IMR-90 (cell line): ENCODE data around the gene NAA38. TPM values are rescaled to one million over a fixed set of nuclear protein-coding genes. Genes with fewer than 3 reads are reported as not detected.

Experiments
- ATAC-seq: fragments of 200-7000 bp; cut with Tn5 transposase; 2 replicates; pipeline ENCODE4 v1.9.1; 2020; ENCODE audit warnings: low read depth, mild to moderate bottlenecking, moderate library complexity
- BruUV-seq: library from RNA; stranded (reverse); fragments of 400-500 nt; replicated peaks from 2 replicates; lab custom pipeline; 2021; lab: Mats Ljungman, UMichigan
- CTCF ChIA-PET: fragments of 300-600 bp; formaldehyde crosslinking; extraction: SDS; loops from one replicate; lab custom pipeline; 2021; ENCODE audit warnings: antibody characterized with exemption; lab: Yijun Ruan, JAX
- POLR2A ChIA-PET: fragments of 300-600 bp; sonication (Branson Sonifier 250); formaldehyde crosslinking; loops from one replicate; lab custom pipeline; 2022; ENCODE audit warnings: antibody characterized with exemption; ENCODE audit not compliant: unreplicated experiment; lab: Charles Lee
- DNase-seq: peaks from one replicate; pipeline ENCODE4 v3.0.0; 2013
- H2AFZ ChIP-seq: replicated peaks from 2 replicates; pipeline ENCODE3; 2013; ENCODE audit warnings: low read length, mild to moderate bottlenecking; ENCODE audit not compliant: poor library complexity
- H2AK5ac ChIP-seq: 2 replicates; pipeline ENCODE4 v1.6.1; 2013; ENCODE audit warnings: low read depth, low read length, inconsistent platforms
- H2AK9ac ChIP-seq: replicated peaks from 2 replicates; pipeline ENCODE3; 2013; ENCODE audit warnings: mild to moderate bottlenecking, low read depth, low read length, moderate library complexity; ENCODE audit not compliant: poor library complexity
- H2BK120ac ChIP-seq: 2 replicates; pipeline ENCODE4 v1.6.1; 2013; ENCODE audit warnings: low read depth, low read length, inconsistent platforms
- H2BK15ac ChIP-seq: 3 replicates; pipeline ENCODE4 v1.6.1; 2013; ENCODE audit warnings: low read depth, low read length, inconsistent platforms
- H2BK20ac ChIP-seq: 2 replicates; pipeline ENCODE4 v1.6.1; 2013; ENCODE audit warnings: low read depth, mild to moderate bottlenecking, inconsistent platforms, low read length, moderate library complexity
- H2BK5ac ChIP-seq: 2 replicates; pipeline ENCODE4 v1.6.1; 2013; ENCODE audit warnings: mild to moderate bottlenecking, low read depth, low read length, inconsistent platforms; ENCODE audit not compliant: poor library complexity, severe bottlenecking
- H3K14ac ChIP-seq: replicated peaks from 2 replicates; pipeline ENCODE4 v1.6.1; 2013; ENCODE audit warnings: low read depth, low read length, inconsistent platforms
- H3K18ac ChIP-seq: 2 replicates; pipeline ENCODE4 v1.6.1; 2013; ENCODE audit warnings: low read depth, low read length, control low read depth
- H3K23ac ChIP-seq: 2 replicates; pipeline ENCODE4 v1.6.1; 2013; ENCODE audit warnings: low read depth, low read length, inconsistent platforms
- H3K27ac ChIP-seq: 2 replicates; pipeline ENCODE4 v1.5.1; 2013; ENCODE audit warnings: mild to moderate bottlenecking, control low read depth, low read length; ENCODE audit not compliant: insufficient read depth
- H3K27me3 ChIP-seq: 2 replicates; pipeline ENCODE4 v1.6.1; 2013; ENCODE audit warnings: low read length; ENCODE audit not compliant: control insufficient read depth, insufficient read depth
- H3K36me3 ChIP-seq: 2 replicates; pipeline ENCODE4 v1.6.1; 2013; ENCODE audit warnings: low read length, mixed read lengths; ENCODE audit not compliant: control insufficient read depth, insufficient read depth
- H3K4ac ChIP-seq: 2 replicates; pipeline ENCODE4 v1.6.1; 2013; ENCODE audit warnings: low read depth, low read length, inconsistent platforms
- H3K4me1 ChIP-seq: 2 replicates; pipeline ENCODE4 v1.6.1; 2013; ENCODE audit warnings: low read length, mixed read lengths; ENCODE audit not compliant: control insufficient read depth, insufficient read depth
- H3K4me2 ChIP-seq: 2 replicates; pipeline ENCODE4 v1.6.1; 2013; ENCODE audit warnings: low read depth, mild to moderate bottlenecking, control low read depth, low read length, moderate library complexity
- H3K4me3 ChIP-seq: 2 replicates; pipeline ENCODE4 v1.5.1; 2013; ENCODE audit warnings: low read depth, mild to moderate bottlenecking, control low read depth, low read length, moderate library complexity; ENCODE audit not compliant: insufficient read depth
- H3K56ac ChIP-seq: 2 replicates; pipeline ENCODE4 v1.6.1; 2013; ENCODE audit warnings: low read length, inconsistent platforms; ENCODE audit not compliant: insufficient read depth; ENCODE audit errors: extremely low read depth
- H3K79me1 ChIP-seq, 2 experiments: 2 replicates each; pipeline ENCODE4 v1.6.1; 2013; ENCODE audit warnings: low read length in 2 of 2, inconsistent platforms in 1 of 2, low read depth in 1 of 2
- H3K9ac ChIP-seq: 2 replicates; pipeline ENCODE4 v1.6.1; 2013; ENCODE audit warnings: low read depth, low read length, control low read depth
- H3K9me1 ChIP-seq: 2 replicates; pipeline ENCODE4 v1.6.1; 2013; ENCODE audit warnings: low read length, inconsistent platforms; ENCODE audit not compliant: insufficient read depth
- H3K9me3 ChIP-seq: 2 replicates; pipeline ENCODE4 v1.6.1; 2013; ENCODE audit warnings: low read length; ENCODE audit not compliant: control insufficient read depth, insufficient read depth
- H4K20me1 ChIP-seq: 2 replicates; pipeline ENCODE4 v1.6.1; 2013; ENCODE audit warnings: low read length, inconsistent platforms; ENCODE audit not compliant: insufficient read depth
- H4K5ac ChIP-seq: 2 replicates; pipeline ENCODE4 v1.6.1; 2013; ENCODE audit warnings: mild to moderate bottlenecking, low read depth, low read length, control low read depth
- H4K8ac ChIP-seq, 2 experiments: 2 replicates each; pipeline ENCODE4 v1.6.1; 2013; ENCODE audit warnings: low read depth in 2 of 2, low read length in 2 of 2, control low read depth in 1 of 2, inconsistent platforms in 1 of 2
- H4K91ac ChIP-seq: 2 replicates; pipeline ENCODE4 v1.6.1; 2013; ENCODE audit warnings: low read depth, low read length, inconsistent platforms; ENCODE audit not compliant: insufficient read depth
- CHD1 ChIP-seq: IDR thresholded peaks from 2 replicates; pipeline ENCODE4 v1.6.1; 2012; ENCODE audit warnings: low read depth, low read length, improper control_type of control experiment
- POLR2A ChIP-seq: IDR thresholded peaks from 2 replicates; pipeline ENCODE4 v1.6.1; 2012; ENCODE audit warnings: mild to moderate bottlenecking, low read depth, low read length
- RAD21 ChIP-seq: IDR thresholded peaks from 2 replicates; pipeline ENCODE4 v1.6.1; 2012; ENCODE audit warnings: low read length, improper control_type of control experiment
- SMC3 ChIP-seq: fragments of 150-350 bp; IDR thresholded peaks from 2 replicates; pipeline ENCODE4 v1.6.1; 2016; ENCODE audit warnings: low read depth, mild to moderate bottlenecking, antibody characterized with exemption, low read length, moderate library complexity
- WGBS, 2 experiments: methylation state at CpG; one replicate each; pipeline versions ENCODE4 v1.1.5 to v1.1.7; 2013; ENCODE audit warnings: missing lambda C conversion rate in 2 of 2; ENCODE audit not compliant: insufficient read length in 1 of 2; ENCODE audit errors: extremely low coverage in 2 of 2; 5-methylcytosine and 5-hydroxymethylcytosine counted together
- dilution Hi-C: fragments of 300-500 bp; cut with HindIII; formaldehyde crosslinking; loops from one replicate; pipeline ENCODE4 v1.14.3; 2018; ENCODE audit warnings: low sequenced_read_pairs; ENCODE audit not compliant: unreplicated experiment
- in situ Hi-C: fragments of 300-500 bp; cut with MboI; formaldehyde crosslinking; loops from 3 replicates; pipeline ENCODE4 v1.14.3; 2019; ENCODE audit warnings: low sequenced_read_pairs, inconsistent platforms, mixed read lengths
- intact Hi-C: fragments of 100-400 bp; cut with micrococcal nuclease; formaldehyde crosslinking; loops from 2 replicates; pipeline ENCODE4 v1.10.0; 2022
- polyA plus RNA-seq, 3 experiments: library from polyadenylated mRNA; depleted of rRNA; stranded (reverse); fragments of >200 nt; gene quantifications; 2 replicates each; pipeline ENCODE4 v1.2.3, GENCODE V29; 2012; ENCODE audit warnings: low replicate concordance in 1 of 3
- total RNA-seq: library from RNA; depleted of rRNA; stranded (reverse); fragments of >200 nt; gene quantifications from 2 replicates; pipeline ENCODE4 v1.2.3, GENCODE V29; 2012

NAA38 gene
- total and polyA plus RNA-seq, 2 of the 4 experiments (the other 2 are of a cell fraction) = 40.7 to 76.8 TPM

GRCh38 chr17:7840875-7841274, 16.5 kb downstream of the NAA38 start:
- Histone ChIP-seq H3K9me3 (no peaks in the 10 kb centered on the region), H2BK20ac (0 out of 2 replicates have a peak overlapping the region, but pooled peaks have one; percentile 42), H3K4ac (peak overlapping the region; percentile 64), H3K9ac (peak overlapping the region; percentile 30), H3K4me1 (peaks cover 25% of the 10 kb centered on the region), H2BK120ac (0 out of 2 replicates have a peak overlapping the region, but pooled peaks have one; percentile 0), H2AFZ (no peak overlapping the region), H3K9me1 (peaks cover 9% of the 10 kb centered on the region; the same call in 1 of the 2 replicates), H2AK9ac (peak overlapping the region; percentile 90), H3K27ac (peak overlapping the region; percentile 35), H2BK5ac (peak overlapping the region; percentile 52), H2AK5ac (peak overlapping the region; percentile 72), H3K27me3 (no peaks in the 10 kb centered on the region), H3K79me1 (peaks cover 19 to 81% of the 10 kb centered on the region in 2 experiments), H3K18ac (no peak overlapping the region), H3K56ac (no peak overlapping the region), H3K14ac (peak overlapping the region; percentile 79), H4K5ac (no peak overlapping the region), H4K20me1 (peaks cover 72% of the 10 kb centered on the region), H3K4me3 (no peak overlapping the region), H2BK15ac (peak overlapping the region; percentile 51; the same call in 2 of the 3 replicates), H3K23ac (peak overlapping the region; percentile 29; the same call in 1 of the 2 replicates), H4K91ac (peak overlapping the region; percentile 34; the same call in 1 of the 2 replicates), H3K36me3 (peaks cover 14% of the 10 kb centered on the region; the same call in 1 of the 2 replicates), H4K8ac (peak overlapping the region in 1 of 2 experiments; percentile 22; a peak in 1 of 4 replicates), H3K4me2 (peak overlapping the region; percentile 93)
- CTCF ChIA-PET = interaction anchor here (0.5 kb wide), 1 partner anchor 208 kb away, joined by 4 read pairs; no protein-coding TSS in a partner anchor
- TF ChIP-seq CHD1 (no peak; the same call in 1 of the 2 replicates), POLR2A (peak; percentile 3; the same call in 1 of the 2 replicates), RAD21 (no peak), SMC3 (no peak)
- intact Hi-C loops (loop anchor here (5.0 kb wide), 1 partner anchor 269 kb away; no protein-coding TSS in a partner anchor), dilution Hi-C loops (no loop called here), in situ Hi-C loops (no loop called here)
- POLR2A ChIA-PET = no interaction called here
- no peak for ATAC-seq
- WGBS, 2 experiments = no CpG with 5 or more reads among the region's 1 CpG
- BruUV-seq = no TSS peak
- no peak for DNase-seq
